GM21390 (cell line): ENCODE measurements around the gene KRTAP5-10.
"Not testable (repeated sequence)": the region's sequence is repeated elsewhere in the genome, so short reads cannot be mapped to it uniquely, and the experiment has no call there.

Source experiments
- ATAC-seq: cut with Tn5 transposase; IDR thresholded peaks from one replicate; pipeline ENCODE4 v1.9.1; 2021; ENCODE audit not compliant: unreplicated experiment

The KRTAP5-10 gene

DNA sequence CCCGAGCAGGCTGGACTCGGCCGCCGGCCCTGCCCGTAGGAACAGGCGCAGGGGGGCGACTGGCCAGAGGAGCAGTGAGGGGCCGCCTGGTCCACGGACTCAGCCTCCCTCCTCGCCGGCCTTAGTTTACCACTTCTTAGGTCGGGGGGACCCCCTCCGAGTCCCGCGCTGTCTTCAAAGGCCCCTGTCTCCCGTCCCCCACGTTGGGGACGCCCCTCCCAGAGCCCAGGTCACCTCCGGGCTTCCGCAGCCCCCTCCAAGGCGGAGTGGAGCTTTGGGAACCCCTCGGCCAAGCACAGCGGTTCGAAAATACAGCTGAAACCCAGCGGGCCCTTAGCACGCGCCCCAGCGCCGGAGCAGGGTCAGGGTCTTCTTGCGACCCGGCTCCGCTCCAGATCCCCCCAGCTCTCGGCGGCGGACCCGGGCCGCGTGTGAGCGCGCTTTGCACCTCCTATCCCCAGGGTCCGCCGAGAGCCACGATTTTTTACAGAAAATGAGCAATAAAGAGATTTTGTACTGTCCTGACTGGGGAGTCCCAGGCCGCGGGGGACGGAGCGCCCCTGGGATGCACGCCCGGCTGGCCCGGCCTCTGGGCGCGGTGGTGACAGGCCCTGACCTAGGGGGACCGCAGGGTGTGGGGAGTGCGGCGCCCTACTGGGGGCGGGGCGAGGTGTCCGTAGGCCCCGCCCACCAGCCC is 42.3 kb downstream of the KRTAP5-10 start:
- not testable (repeated sequence) for ATAC-seq

DNA sequence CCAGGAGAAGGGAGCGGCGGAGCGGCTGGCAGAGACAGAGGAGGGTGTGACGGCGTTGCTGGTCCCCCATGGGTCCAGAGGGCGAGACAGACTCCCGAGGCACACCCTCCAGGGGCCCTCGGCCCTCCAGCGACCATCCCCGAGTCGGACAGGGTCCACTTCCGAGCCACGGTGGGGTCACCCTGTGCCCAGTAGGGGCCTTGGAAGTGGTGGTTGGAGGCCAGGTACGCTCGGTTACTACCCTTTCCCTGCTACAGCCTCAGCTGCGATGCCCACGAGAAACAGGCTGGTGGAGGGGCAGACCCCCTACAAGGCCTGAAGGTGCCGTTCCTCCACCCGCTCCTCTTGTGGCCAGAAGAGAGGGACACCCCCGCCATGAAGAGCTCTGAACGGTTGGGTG is 42.9 kb downstream of the KRTAP5-10 start:
- not testable (repeated sequence) for ATAC-seq

DNA sequence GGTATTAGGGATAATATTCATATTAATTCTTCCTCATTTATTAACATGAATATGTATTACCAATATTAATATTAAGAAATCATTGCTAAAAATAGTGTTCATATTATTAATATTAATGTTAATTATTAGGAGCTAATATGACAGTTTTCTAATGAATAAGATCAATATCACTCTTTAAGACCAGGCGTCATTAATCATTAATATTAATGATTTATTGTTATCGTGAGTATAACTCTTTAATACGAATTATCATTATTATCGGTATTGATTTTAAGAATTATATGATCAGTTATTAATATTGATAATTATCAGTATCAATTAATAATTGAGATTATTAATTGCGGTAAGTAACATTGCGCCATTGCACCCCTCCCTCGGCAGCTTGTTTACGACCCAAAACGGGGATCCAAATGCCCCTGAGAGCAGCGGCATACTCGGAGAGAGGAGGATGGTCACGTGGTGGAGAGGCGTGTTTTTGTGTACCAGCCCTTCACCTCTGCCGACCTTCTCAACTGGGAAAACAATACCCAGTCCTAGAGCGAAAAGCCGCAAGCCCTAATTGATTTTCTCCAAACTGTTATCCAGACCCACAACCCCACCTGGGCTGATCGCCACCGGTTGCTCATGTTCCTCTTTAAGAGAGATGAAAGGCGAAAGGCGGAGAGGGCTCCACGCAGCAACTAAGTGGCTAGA is 46.0 kb downstream of the KRTAP5-10 start:
- not testable (repeated sequence) for ATAC-seq

DNA sequence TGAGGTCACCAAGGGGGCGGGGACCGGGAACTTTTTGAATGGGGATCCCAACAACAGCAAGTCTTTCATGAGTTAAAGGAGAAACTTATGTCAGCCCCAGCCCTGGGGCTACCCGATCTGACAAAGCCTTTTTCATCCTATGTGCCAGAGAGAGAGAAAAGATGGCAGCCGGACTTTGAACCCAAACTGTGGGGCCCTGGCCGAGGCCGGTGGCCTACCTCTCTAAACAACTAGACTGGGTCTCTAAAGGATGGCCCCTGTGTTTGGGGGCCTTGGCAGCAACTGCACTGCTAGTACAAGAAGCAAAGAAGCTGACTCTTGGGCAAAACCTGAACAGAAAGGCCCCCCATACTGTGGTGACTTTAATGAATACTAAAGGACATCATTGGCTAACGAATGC is 48.6 kb downstream of the KRTAP5-10 start:
- not testable (repeated sequence) for ATAC-seq

DNA sequence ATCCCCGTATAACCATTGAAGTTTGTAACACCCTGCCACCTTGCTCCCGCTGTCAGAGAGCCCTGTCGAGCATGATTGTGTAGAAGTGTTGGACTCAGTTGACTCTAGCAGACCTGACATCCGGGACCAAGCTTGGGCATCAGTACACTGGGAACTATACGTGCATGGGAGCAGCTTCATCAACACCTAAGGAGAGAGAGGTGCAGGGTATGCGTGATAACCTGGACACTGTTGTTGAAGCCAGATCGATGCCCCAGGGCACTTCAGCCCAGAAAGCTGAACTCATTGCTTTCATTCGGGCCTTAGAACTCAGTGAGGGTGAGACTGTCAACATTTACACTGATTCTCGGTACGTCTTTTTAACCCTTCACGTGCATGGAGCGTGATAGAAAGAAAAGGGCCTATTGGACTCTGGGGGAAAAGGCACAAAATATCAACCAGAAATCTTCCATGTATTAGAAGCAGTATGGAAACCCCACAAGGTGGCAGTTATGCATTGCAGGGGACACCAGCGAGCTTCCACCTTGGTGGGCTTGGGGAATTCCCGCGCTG is 49.1 kb downstream of the KRTAP5-10 start:
- not testable (repeated sequence) for ATAC-seq

DNA sequence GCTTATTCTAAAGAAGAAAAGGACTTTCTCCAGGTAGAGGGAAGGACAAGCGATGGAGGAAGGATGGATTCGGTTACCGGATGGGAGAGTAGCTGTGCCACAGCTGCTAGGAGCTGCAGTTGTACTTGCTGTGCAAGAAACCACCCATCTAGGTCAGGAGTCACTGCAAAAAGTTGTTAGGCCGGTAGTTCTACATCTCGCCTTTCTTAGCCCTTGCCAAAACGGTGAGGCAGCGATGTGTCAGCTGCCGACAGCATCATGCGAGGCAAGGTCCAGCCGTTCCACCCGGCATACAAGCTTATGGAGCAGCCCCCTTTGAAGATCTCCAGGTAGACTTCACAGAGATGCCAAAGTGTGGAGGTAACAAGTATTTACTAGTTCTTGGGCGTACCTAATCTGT is 49.6 kb downstream of the KRTAP5-10 start:
- not testable (repeated sequence) for ATAC-seq
